Measurements from ENCODE around the gene NPRL2.

Gene NPRL2

GRCh38 chr3:50303013-50303815 lies 47.4 kb downstream of the NPRL2 start, which contains the start of gene HYAL1:
HYAL1 (minus strand) TSS chr3:50303574; CDS start chr3:50302956, 618 bp downstream.
- no peak for DNase-seq

- no peak for DNase-seq
These were observed 48.2 kb downstream of the NPRL2 start for GRCh38 chr3:50302095-50303012.

GRCh38 chr3:50300681-50301254 lies 49.8 kb downstream of the NPRL2 start:
- no peak for DNase-seq

GRCh38 chr3:50299929-50300680 lies 50.5 kb downstream of the NPRL2 start:
- DNase-seq = peak; percentile 39

GRCh38 chr3:50299638-50299928 lies 51.0 kb downstream of the NPRL2 start:
- no peak for DNase-seq

- peak; percentile 99 for DNase-seq
These were observed 51.5 kb downstream of the NPRL2 start, which contains the start of the genes HYAL3 and NAA80 for GRCh38 chr3:50298836-50299637. HYAL3 (minus strand) TSS chr3:50299405; CDS start chr3:50295602, 3,803 bp downstream. NAA80 (minus strand) TSS chr3:50299405; CDS start chr3:50297463, 1,942 bp downstream.

- no peak for DNase-seq
These were observed 52.5 kb downstream of the NPRL2 start for GRCh38 chr3:50297896-50298725.

- no peak for DNase-seq
These were observed 53.2 kb downstream of the NPRL2 start for GRCh38 chr3:50297384-50297775.

Measured in fibroblast of skin of right quadriceps (primary cell).